Measurements from ENCODE around the gene HLA-B. TPM values are rescaled to one million over a fixed set of nuclear protein-coding genes. Genes with fewer than 3 reads are reported as not detected.

Gene HLA-B
- total RNA-seq, 1 donor from 2014 or later, result 16.2 TPM

DNA sequence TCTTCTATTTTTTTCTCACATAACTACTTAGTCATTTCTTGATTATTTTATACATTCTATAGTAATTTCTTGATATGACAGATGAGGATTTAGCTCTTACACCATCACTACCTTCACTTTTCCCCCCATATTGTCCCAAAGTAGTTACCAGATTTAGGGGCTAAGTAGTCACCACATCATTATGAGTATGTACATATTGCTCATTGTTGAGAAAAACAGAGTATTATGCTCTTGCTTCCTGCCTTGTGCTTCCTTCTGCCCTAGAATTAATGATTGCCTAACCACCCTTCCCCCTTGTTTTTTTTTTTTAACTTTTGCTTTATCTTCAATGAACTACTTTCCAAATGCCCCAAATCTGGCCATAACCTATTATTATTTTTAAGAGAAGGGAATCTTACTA, 6.8 kb upstream of the HLA-B start:
- Histone ChIP-seq H3K79me2 (ENCODE audit: low read depth) (no peaks in the 10 kb centered on the region), H3K4me1 (no peaks in the 10 kb centered on the region), H3K27ac (no peak overlapping the region), H4K20me1 (ENCODE audit: low read depth) (no peaks in the 10 kb centered on the region), H3F3A (ENCODE audit: low read depth) (no peaks in the 10 kb centered on the region), H3K9me3 (ENCODE audit: low read depth) (no peaks in the 10 kb centered on the region), H3K4me2 (no peak overlapping the region), H3K4me3 (no peak overlapping the region), H3K9ac (no peak overlapping the region), H2AFZ (replicated peaks) (no peak overlapping the region), H3K36me3 (no peaks in the 10 kb centered on the region), H3K27me3 (peaks cover 51% of the 10 kb centered on the region)
- H3K27me3 Mint-ChIP-seq (ENCODE audit: insufficient read depth, low read depth), result peaks cover 37% of the 10 kb centered on the region
- H3K4me1 Mint-ChIP-seq, result peaks cover 8% of the 10 kb centered on the region
- no peaks in the 10 kb centered on the region for H3K36me3 Mint-ChIP-seq
- H3K9me3 Mint-ChIP-seq, result peaks cover 5% of the 10 kb centered on the region
- TF ChIP-seq EZH2phosphoT487 (IDR thresholded peaks at IDR 0.05) (no peak), EZH2 (IDR thresholded peaks at IDR 0.05) (no peak)
- TF ChIP-seq, protein P1, sequence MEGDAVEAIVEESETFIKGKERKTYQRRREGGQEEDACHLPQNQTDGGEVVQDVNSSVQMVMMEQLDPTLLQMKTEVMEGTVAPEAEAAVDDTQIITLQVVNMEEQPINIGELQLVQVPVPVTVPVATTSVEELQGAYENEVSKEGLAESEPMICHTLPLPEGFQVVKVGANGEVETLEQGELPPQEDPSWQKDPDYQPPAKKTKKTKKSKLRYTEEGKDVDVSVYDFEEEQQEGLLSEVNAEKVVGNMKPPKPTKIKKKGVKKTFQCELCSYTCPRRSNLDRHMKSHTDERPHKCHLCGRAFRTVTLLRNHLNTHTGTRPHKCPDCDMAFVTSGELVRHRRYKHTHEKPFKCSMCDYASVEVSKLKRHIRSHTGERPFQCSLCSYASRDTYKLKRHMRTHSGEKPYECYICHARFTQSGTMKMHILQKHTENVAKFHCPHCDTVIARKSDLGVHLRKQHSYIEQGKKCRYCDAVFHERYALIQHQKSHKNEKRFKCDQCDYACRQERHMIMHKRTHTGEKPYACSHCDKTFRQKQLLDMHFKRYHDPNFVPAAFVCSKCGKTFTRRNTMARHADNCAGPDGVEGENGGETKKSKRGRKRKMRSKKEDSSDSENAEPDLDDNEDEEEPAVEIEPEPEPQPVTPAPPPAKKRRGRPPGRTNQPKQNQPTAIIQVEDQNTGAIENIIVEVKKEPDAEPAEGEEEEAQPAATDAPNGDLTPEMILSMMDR (IDR thresholded peaks at IDR 0.05), result no peak
- H3K27ac Mint-ChIP-seq, result no peak overlapping the region
- no peak overlapping the region for H3K4me3 Mint-ChIP-seq
- DNase-seq (ENCODE audit: low spot score), result no peak

- no peak overlapping the region for H3K4me3 ChIP-seq
- H3K27me3 Mint-ChIP-seq (ENCODE audit: insufficient read depth, low read depth), result peaks cover 45% of the 10 kb centered on the region
- H3K4me2 ChIP-seq, result no peak overlapping the region
- no peaks in the 10 kb centered on the region for H3K4me1 ChIP-seq
- no peaks in the 10 kb centered on the region for H3K36me3 ChIP-seq
- H3K27me3 ChIP-seq, result peaks cover 56% of the 10 kb centered on the region
- TF ChIP-seq, protein P1 (IDR thresholded peaks at IDR 0.05), result no peak
- no peak for TF ChIP-seq EZH2 (IDR thresholded peaks at IDR 0.05)
- no peak for TF ChIP-seq EZH2phosphoT487 (IDR thresholded peaks at IDR 0.05)
- peaks cover 8% of the 10 kb centered on the region for H3K4me1 Mint-ChIP-seq
- no peaks in the 10 kb centered on the region for H4K20me1 ChIP-seq (ENCODE audit: low read depth)
- no peaks in the 10 kb centered on the region for H3K9me3 ChIP-seq (ENCODE audit: low read depth)
- H3K36me3 Mint-ChIP-seq, result no peaks in the 10 kb centered on the region
- no peak overlapping the region for H3K27ac Mint-ChIP-seq
- no peak overlapping the region for H3K4me3 Mint-ChIP-seq
- peaks cover 5% of the 10 kb centered on the region for H3K9me3 Mint-ChIP-seq
- no peaks in the 10 kb centered on the region for H3K79me2 ChIP-seq (ENCODE audit: low read depth)
- no peak overlapping the region for H3K27ac ChIP-seq
- no peak overlapping the region for H2AFZ ChIP-seq (replicated peaks)
- H3F3A ChIP-seq (ENCODE audit: low read depth), result no peaks in the 10 kb centered on the region
- no peak for DNase-seq (ENCODE audit: low spot score)
- no peak overlapping the region for H3K9ac ChIP-seq
These were observed 5.8 kb upstream of the HLA-B start for GRCh38 chr6:31362751-31363150.

DNA sequence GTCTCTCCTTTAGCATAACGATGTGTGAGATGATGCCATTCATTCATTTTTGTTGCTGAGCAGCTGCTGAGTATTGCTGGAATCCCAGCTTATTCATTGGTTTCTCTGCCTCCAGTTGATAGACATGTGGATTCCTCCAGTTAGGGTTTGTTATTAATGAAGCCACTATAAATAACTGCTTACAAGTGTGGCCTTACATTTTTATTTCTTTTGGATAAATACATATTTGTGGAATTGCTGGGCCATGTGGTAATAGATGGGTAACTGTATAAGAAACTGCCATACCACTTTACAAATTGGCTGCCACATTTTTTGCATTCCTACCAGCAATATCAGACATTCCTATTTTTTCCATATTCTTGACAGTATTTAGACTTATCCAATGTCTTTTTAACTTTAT, 2.6 kb upstream of the HLA-B start:
- Histone ChIP-seq H4K20me1 (ENCODE audit: low read depth) (no peaks in the 10 kb centered on the region), H2AFZ (replicated peaks) (no peak overlapping the region), H3K4me2 (no peak overlapping the region), H3K36me3 (no peaks in the 10 kb centered on the region), H3K27ac (no peak overlapping the region), H3F3A (ENCODE audit: low read depth) (no peaks in the 10 kb centered on the region), H3K4me3 (no peak overlapping the region), H3K27me3 (peaks cover 55% of the 10 kb centered on the region), H3K9ac (no peak overlapping the region), H3K4me1 (no peaks in the 10 kb centered on the region), H3K79me2 (ENCODE audit: low read depth) (no peaks in the 10 kb centered on the region), H3K9me3 (ENCODE audit: low read depth) (no peaks in the 10 kb centered on the region)
- Mint-ChIP-seq H3K27me3 (ENCODE audit: insufficient read depth, low read depth) (peaks cover 58% of the 10 kb centered on the region), H3K4me3 (no peak overlapping the region), H3K4me1 (peaks cover 2% of the 10 kb centered on the region), H3K36me3 (peaks cover 4% of the 10 kb centered on the region), H3K27ac (no peak overlapping the region), H3K9me3 (peaks cover 5% of the 10 kb centered on the region)
- no peak for DNase-seq (ENCODE audit: low spot score)
- TF ChIP-seq, protein P1 (IDR thresholded peaks at IDR 0.05), result no peak
- TF ChIP-seq EZH2phosphoT487 (IDR thresholded peaks at IDR 0.05), result no peak
- no peak for TF ChIP-seq EZH2 (IDR thresholded peaks at IDR 0.05)

All from neural progenitor cell (in vitro differentiated cells).